AG09309 (cell line): Measurements from ENCODE around the gene NMNAT2.
"Not testable (repeated sequence)": the region's sequence is repeated elsewhere in the genome, so short reads cannot be mapped to it uniquely, and the experiment has no call there.

Source experiments
- DNase-seq: peaks from one replicate; pipeline ENCODE4 v3.0.0-alpha.2; 2010; ENCODE audit warnings: low read depth
- H3K4me3 ChIP-seq: 2 replicates; pipeline ENCODE4 v1.5.1; 2011; ENCODE audit warnings: mild to moderate bottlenecking, low read depth, low read length, moderate library complexity; ENCODE audit not compliant: control insufficient read depth
- TF ChIP-seq, protein P1 (sequence below): IDR thresholded peaks from 2 replicates; pipeline ENCODE4 v1.5.1; 2011; ENCODE audit warnings: mild to moderate bottlenecking, low read depth, low read length, inconsistent platforms; ENCODE audit not compliant: insufficient read depth, control insufficient read depth; ENCODE audit errors: missing control alignments

The NMNAT2 gene

DNA sequence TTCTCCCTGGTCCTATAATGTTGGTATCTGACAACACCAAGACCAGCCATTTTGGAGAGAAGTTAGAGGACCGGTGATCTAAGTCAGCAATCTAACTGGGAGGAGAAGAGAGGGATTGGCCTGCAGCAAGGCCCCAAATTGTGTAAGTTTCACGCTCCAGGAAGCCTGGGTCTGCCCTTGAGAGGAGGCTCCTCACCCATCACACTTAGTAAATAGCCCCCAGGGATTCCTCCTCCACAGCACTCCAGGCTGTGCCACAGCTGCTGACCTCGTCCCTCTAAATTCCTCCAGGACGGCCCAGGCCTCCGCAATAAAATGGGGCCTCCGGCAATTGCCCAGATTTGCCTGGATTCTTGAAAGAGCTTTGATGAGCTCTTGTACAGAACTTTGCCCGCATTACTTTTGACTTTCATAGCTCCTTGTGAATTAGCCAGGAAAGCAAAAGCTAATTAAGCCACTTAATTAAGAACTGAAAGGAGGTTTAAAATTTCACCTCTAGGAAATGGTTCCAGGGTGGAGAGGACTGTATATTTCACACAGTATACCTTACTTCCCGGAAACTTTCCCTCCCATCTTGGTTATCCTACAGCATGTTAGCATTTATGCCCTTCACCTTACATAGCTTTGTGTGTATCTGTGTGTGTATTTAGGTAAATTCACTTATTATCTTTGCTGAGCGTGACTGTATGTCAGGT, 141.6 kb downstream of the NMNAT2 start:
- H3K4me3 ChIP-seq = no peak overlapping the region
- TF ChIP-seq, protein P1, sequence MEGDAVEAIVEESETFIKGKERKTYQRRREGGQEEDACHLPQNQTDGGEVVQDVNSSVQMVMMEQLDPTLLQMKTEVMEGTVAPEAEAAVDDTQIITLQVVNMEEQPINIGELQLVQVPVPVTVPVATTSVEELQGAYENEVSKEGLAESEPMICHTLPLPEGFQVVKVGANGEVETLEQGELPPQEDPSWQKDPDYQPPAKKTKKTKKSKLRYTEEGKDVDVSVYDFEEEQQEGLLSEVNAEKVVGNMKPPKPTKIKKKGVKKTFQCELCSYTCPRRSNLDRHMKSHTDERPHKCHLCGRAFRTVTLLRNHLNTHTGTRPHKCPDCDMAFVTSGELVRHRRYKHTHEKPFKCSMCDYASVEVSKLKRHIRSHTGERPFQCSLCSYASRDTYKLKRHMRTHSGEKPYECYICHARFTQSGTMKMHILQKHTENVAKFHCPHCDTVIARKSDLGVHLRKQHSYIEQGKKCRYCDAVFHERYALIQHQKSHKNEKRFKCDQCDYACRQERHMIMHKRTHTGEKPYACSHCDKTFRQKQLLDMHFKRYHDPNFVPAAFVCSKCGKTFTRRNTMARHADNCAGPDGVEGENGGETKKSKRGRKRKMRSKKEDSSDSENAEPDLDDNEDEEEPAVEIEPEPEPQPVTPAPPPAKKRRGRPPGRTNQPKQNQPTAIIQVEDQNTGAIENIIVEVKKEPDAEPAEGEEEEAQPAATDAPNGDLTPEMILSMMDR = no peak
- DNase-seq = no peak

DNA sequence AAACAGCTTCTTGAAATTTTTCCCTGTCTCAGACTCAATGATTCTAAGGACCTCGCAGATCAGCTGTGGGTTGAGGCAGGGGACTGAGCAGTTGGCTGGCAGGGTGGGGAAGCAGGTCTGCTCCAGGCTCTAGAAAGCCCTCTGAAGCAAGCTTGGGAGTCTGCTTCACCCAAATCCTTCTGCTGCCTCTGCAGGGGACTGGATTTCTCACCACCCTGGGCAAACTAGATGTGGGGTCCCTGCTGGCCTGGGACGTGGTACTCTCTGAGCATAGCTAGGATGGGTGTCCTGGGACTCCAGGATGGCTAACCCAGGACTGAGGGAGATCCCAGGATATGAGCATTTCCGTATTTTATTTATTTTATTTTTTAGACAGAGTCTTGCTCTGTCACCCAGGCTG, 142.9 kb downstream of the NMNAT2 start:
- DNase-seq = no peak
- TF ChIP-seq, protein P1 = no peak
- H3K4me3 ChIP-seq = no peak overlapping the region

DNA sequence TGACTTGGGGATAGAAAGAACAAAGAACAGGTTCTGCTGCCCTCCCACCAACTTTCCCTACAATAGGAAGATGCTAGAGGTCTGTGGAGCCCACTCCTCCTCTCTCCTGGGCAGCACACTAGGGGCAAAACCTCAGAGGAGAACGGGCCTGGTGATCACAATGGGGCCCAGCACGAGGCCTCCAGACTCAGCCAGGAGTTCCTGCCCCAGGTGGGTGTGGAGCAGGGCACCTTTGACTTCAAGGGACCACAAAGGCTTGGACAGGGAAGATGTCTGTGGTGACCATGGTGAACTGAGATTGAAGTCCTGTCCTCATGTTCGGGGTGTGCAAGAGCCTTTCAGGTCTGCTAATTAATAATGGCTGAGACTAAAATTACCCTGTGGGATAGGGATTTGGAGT, 143.3 kb downstream of the NMNAT2 start:
- no peak for DNase-seq
- H3K4me3 ChIP-seq = no peak overlapping the region
- TF ChIP-seq, protein P1 = no peak

DNA sequence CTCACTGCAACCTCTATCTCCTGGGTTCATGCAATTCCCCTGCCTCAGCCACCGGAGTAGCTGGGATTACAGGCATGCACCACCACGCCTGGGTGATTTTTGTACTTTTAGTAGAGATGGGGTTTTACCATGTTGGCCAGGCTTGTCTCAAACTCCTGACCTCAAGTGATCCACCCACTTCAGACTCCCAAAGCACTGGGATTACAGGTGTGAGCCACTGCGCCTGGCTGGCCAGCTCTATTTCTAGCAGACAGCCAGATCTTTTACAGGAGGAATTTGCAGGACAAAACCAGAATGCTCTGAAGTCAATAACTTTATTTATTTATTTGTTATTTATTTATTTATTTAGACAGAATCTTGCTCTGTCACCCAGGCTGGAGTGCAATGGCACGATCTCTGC, 144.2 kb downstream of the NMNAT2 start:
- H3K4me3 ChIP-seq, DNase-seq: not testable (repeated sequence)

DNA sequence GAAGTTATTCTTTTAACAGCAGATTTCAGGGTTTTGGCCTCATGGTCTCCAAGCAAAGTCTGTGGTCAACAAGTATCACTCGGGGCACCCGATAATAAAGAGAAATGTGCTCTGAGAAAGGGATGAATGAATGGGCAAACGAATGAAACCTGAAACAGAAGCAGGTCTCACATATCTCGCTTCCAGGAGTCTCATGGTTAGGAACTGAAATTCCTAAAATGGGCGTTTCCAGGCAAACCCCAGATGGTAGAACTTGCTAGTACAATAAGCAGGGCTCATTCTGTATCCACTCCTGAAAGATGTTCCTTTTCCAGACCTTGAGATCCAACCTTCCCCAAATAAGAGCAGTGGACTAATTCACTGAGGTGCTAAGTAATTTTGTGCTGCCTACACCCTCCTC, 144.9 kb downstream of the NMNAT2 start:
- no peak for DNase-seq
- TF ChIP-seq, protein P1 = no peak

DNA sequence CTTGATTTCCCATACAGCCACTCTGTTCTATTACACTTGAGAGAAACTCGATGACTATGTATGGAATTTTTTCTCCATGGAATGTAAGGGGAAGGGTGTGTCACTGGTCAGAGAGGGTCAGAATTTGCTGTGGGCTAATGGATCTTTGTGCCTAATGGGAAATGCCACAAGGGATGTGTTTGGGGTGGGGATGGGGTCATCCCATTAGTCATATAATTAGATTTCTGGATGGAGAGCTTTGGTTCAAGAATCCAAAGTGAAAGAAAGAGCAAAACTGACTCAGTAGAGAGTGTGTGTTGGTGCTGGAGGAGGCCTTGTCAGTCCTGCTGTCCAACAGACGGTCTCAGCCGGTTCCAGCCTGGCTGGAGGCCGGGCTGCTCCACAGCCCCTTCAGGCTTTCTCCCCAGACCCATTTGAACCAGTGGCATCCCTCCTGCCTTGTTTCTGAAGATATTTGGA, 145.8 kb downstream of the NMNAT2 start:
- peak; percentile 94 for DNase-seq
- TF ChIP-seq, protein P1 = no peak
- H3K4me3 ChIP-seq = no peak overlapping the region

More for the DNA sequence above, 144.9 kb downstream of the NMNAT2 start:
- H3K4me3 ChIP-seq = no peak overlapping the region

DNA sequence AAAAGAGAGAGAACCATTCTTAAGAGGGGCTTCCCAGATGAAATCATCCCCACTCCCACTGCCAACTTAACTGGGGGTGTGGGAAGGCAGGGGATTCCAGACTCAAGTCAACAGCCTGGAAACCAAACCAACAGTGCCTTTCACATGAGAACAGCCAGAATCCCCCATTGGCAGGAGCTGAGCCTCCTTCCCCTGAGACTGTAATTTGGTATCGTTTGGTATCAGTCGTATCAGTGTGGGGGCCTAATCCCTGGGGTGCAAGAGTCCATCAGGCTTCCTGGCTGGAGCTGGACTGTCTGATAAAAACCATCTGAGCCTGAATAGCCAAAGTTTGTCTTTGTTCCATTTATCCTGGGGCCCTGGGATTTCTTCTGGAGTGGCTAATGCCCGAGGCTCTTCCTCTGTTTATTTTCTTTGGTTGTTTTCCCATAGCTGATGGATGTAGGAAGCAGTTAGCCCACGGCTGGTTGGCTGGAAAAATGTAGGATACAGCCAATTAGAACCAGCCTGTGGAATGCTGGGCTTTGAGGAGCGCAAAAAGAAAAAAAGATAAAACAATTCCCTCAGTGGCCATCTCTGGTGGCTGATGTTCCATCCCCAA, 147.5 kb downstream of the NMNAT2 start:
- TF ChIP-seq, protein P1 = no peak
- no peak for DNase-seq
- no peak overlapping the region for H3K4me3 ChIP-seq
